Activated CD4-positive, alpha-beta T cell treated with anti-CD3 and anti-CD28 coated beads for 36 hours (primary cell): ENCODE results near the gene POSTN. TPM values are rescaled to one million over a fixed set of nuclear protein-coding genes. Genes with fewer than 3 reads are reported as not detected.
"Not testable (repeated sequence)": the region's sequence is repeated elsewhere in the genome, so short reads cannot be mapped to it uniquely, and the experiment has no call there.

Experiments used
- ATAC-seq: fragments of 200-7000 bp; cut with Tn5 transposase; one replicate; pipeline ENCODE4 v1.10.0; 2021; ENCODE audit warnings: mild to moderate bottlenecking, moderate library complexity
- CTCF ChIA-PET: fragments of 350-600 bp; sonication (Branson Sonifier 250); formaldehyde crosslinking; loops from one replicate; lab custom pipeline; 2021; ENCODE audit warnings: antibody characterized with exemption; lab: Charles Lee
- POLR2A ChIA-PET: fragments of 350-600 bp; sonication (Branson Sonifier 250); formaldehyde crosslinking; loops from one replicate; lab custom pipeline; 2021; ENCODE audit warnings: antibody characterized with exemption, inconsistent platforms; lab: Charles Lee
- DNase-seq: peaks from one replicate; pipeline ENCODE4 v3.0.0-alpha.2; 2020
- H3K27ac Mint-ChIP-seq: one replicate; pipeline ENCODE4 v1.8.0; 2021; ENCODE audit warnings: mixed read lengths
- H3K27me3 Mint-ChIP-seq: one replicate; pipeline ENCODE4 v1.8.0; 2021; ENCODE audit warnings: mixed read lengths
- H3K36me3 Mint-ChIP-seq: one replicate; pipeline ENCODE4 v1.8.0; 2021; ENCODE audit warnings: low read depth, mixed read lengths
- H3K4me1 Mint-ChIP-seq: one replicate; pipeline ENCODE4 v1.8.0; 2021; ENCODE audit warnings: mixed read lengths
- H3K4me3 Mint-ChIP-seq: one replicate; pipeline ENCODE4 v1.8.0; 2021; ENCODE audit warnings: mild to moderate bottlenecking, moderate library complexity, mixed read lengths
- H3K9me3 Mint-ChIP-seq: one replicate; pipeline ENCODE4 v1.8.0; 2021; ENCODE audit warnings: low read depth, mixed read lengths
- intact Hi-C, 2 experiments: fragments of 100-400 bp; cut with DNase I in 1 of 2; cut with micrococcal nuclease in 1 of 2; formaldehyde crosslinking; loops; one replicate each; pipeline versions ENCODE4 v1.14.2 to v1.15.1; 2022 to 2024; cut with DNase I, micrococcal nuclease
- total RNA-seq, 2 experiments: library from RNA; stranded (reverse); gene quantifications; one replicate each; pipeline ENCODE4 v1.2.3, GENCODE V29; 2021

The POSTN gene
- total RNA-seq, 2 experiments from 2014 or later, result not detected

GRCh38 chr13:37594550-37594949 is 4.0 kb downstream of the POSTN start:
- intact Hi-C loops, result no loop called here
- H3K27ac Mint-ChIP-seq, result no peak overlapping the region
- no peaks in the 10 kb centered on the region for H3K27me3 Mint-ChIP-seq
- POLR2A ChIA-PET, result no interaction called here
- H3K4me3 Mint-ChIP-seq, result no peak overlapping the region
- no peak for DNase-seq
- no peak for ATAC-seq
- no peaks in the 10 kb centered on the region for H3K4me1 Mint-ChIP-seq
- CTCF ChIA-PET, result interaction anchor here (0.6 kb wide), 1 partner anchor 43 kb away, joined by 3 read pairs; no protein-coding TSS in a partner anchor
- no peaks in the 10 kb centered on the region for H3K36me3 Mint-ChIP-seq
- no peaks in the 10 kb centered on the region for H3K9me3 Mint-ChIP-seq

GRCh38 chr13:37589381-37589780 is 9.2 kb downstream of the POSTN start:
- H3K27ac Mint-ChIP-seq, DNase-seq, H3K4me3 Mint-ChIP-seq, H3K27me3 Mint-ChIP-seq, ATAC-seq, CTCF ChIA-PET, H3K36me3 Mint-ChIP-seq, intact Hi-C loops, H3K4me1 Mint-ChIP-seq, H3K9me3 Mint-ChIP-seq, POLR2A ChIA-PET: not testable (repeated sequence)

- H3K36me3 Mint-ChIP-seq, result no peaks in the 10 kb centered on the region
- H3K9me3 Mint-ChIP-seq, result no peaks in the 10 kb centered on the region
- CTCF ChIA-PET, result no interaction called here
- H3K27me3 Mint-ChIP-seq, result no peaks in the 10 kb centered on the region
- no peaks in the 10 kb centered on the region for H3K4me1 Mint-ChIP-seq
- intact Hi-C loops, result no loop called here
- no peak overlapping the region for H3K4me3 Mint-ChIP-seq
- POLR2A ChIA-PET, result no interaction called here
- DNase-seq, result no peak
- ATAC-seq, result no peak
- H3K27ac Mint-ChIP-seq, result no peak overlapping the region
Observed at GRCh38 chr13:37587236-37587635, 11.3 kb downstream of the POSTN start.

- H3K4me3 Mint-ChIP-seq, result no peak overlapping the region
- no peaks in the 10 kb centered on the region for H3K9me3 Mint-ChIP-seq
- CTCF ChIA-PET, result no interaction called here
- no peaks in the 10 kb centered on the region for H3K27me3 Mint-ChIP-seq
- no peak overlapping the region for H3K27ac Mint-ChIP-seq
- DNase-seq (no peak), ATAC-seq (no peak)
- intact Hi-C loops, result no loop called here
- POLR2A ChIA-PET, result no interaction called here
- no peaks in the 10 kb centered on the region for H3K4me1 Mint-ChIP-seq
- no peaks in the 10 kb centered on the region for H3K36me3 Mint-ChIP-seq
Observed at GRCh38 chr13:37586164-37586563, 12.4 kb downstream of the POSTN start.

GRCh38 chr13:37585541-37585940 is 13.0 kb downstream of the POSTN start:
- Mint-ChIP-seq H3K27ac (no peak overlapping the region), H3K9me3 (no peaks in the 10 kb centered on the region), H3K4me1 (no peaks in the 10 kb centered on the region), H3K4me3 (no peak overlapping the region), H3K36me3 (no peaks in the 10 kb centered on the region), H3K27me3 (no peaks in the 10 kb centered on the region)
- ATAC-seq (no peak), DNase-seq (no peak)
- ChIA-PET POLR2A (no interaction called here), CTCF (no interaction called here)
- intact Hi-C loops, result no loop called here

- ChIA-PET POLR2A (no interaction called here), CTCF (no interaction called here)
- Mint-ChIP-seq H3K4me3 (no peak overlapping the region), H3K9me3 (no peaks in the 10 kb centered on the region), H3K36me3 (no peaks in the 10 kb centered on the region), H3K4me1 (no peaks in the 10 kb centered on the region), H3K27me3 (no peaks in the 10 kb centered on the region), H3K27ac (no peak overlapping the region)
- intact Hi-C loops, result no loop called here
- ATAC-seq (no peak), DNase-seq (no peak)
Observed at GRCh38 chr13:37576601-37577000, 22.0 kb downstream of the POSTN start.

GRCh38 chr13:37565425-37565824 is 33.1 kb downstream of the POSTN start:
- intact Hi-C loops, result no loop called here
- ChIA-PET POLR2A (no interaction called here), CTCF (no interaction called here)
- DNase-seq, result no peak
- no peak for ATAC-seq
- no peak overlapping the region for H3K27ac Mint-ChIP-seq
- no peak overlapping the region for H3K4me3 Mint-ChIP-seq
- H3K4me1 Mint-ChIP-seq, result no peaks in the 10 kb centered on the region
- H3K27me3 Mint-ChIP-seq, result no peaks in the 10 kb centered on the region
- no peaks in the 10 kb centered on the region for H3K36me3 Mint-ChIP-seq
- peaks cover 4% of the 10 kb centered on the region for H3K9me3 Mint-ChIP-seq

- no peaks in the 10 kb centered on the region for H3K27me3 Mint-ChIP-seq
- no peak overlapping the region for H3K27ac Mint-ChIP-seq
- POLR2A ChIA-PET, result no interaction called here
- H3K4me3 Mint-ChIP-seq, result no peak overlapping the region
- ATAC-seq (no peak), DNase-seq (no peak)
- H3K9me3 Mint-ChIP-seq, result peaks cover 18% of the 10 kb centered on the region
- CTCF ChIA-PET, result no interaction called here
- intact Hi-C loops, result no loop called here
- H3K4me1 Mint-ChIP-seq, result no peaks in the 10 kb centered on the region
- H3K36me3 Mint-ChIP-seq, result no peaks in the 10 kb centered on the region
Observed at GRCh38 chr13:37561031-37561430, 37.5 kb downstream of the POSTN start.

- CTCF ChIA-PET, result no interaction called here
- no peaks in the 10 kb centered on the region for H3K27me3 Mint-ChIP-seq
- no peaks in the 10 kb centered on the region for H3K36me3 Mint-ChIP-seq
- H3K27ac Mint-ChIP-seq, result no peak overlapping the region
- H3K4me1 Mint-ChIP-seq, result no peaks in the 10 kb centered on the region
- intact Hi-C loops, result no loop called here
- no peak for ATAC-seq
- POLR2A ChIA-PET, result no interaction called here
- H3K9me3 Mint-ChIP-seq, result peaks cover 18% of the 10 kb centered on the region
- H3K4me3 Mint-ChIP-seq, result no peak overlapping the region
- DNase-seq, result no peak
Observed at GRCh38 chr13:37560526-37560925, 38.0 kb downstream of the POSTN start.

- peaks cover 24% of the 10 kb centered on the region for H3K9me3 Mint-ChIP-seq
- H3K27ac Mint-ChIP-seq, ATAC-seq, H3K4me3 Mint-ChIP-seq, H3K4me1 Mint-ChIP-seq, DNase-seq, POLR2A ChIA-PET, intact Hi-C loops, H3K36me3 Mint-ChIP-seq, H3K27me3 Mint-ChIP-seq, CTCF ChIA-PET: not testable (repeated sequence)
Observed at GRCh38 chr13:37558766-37559165, 39.8 kb downstream of the POSTN start.

GRCh38 chr13:37546087-37546486 is 52.5 kb downstream of the POSTN start:
- Mint-ChIP-seq H3K36me3 (no peaks in the 10 kb centered on the region), H3K27ac (no peak overlapping the region), H3K4me3 (no peak overlapping the region), H3K27me3 (no peaks in the 10 kb centered on the region), H3K4me1 (no peaks in the 10 kb centered on the region), H3K9me3 (peaks cover 2% of the 10 kb centered on the region)
- ChIA-PET CTCF (no interaction called here), POLR2A (no interaction called here)
- intact Hi-C loops, result no loop called here
- no peak for ATAC-seq
- DNase-seq, result no peak

GRCh38 chr13:37544995-37545394 is 53.6 kb downstream of the POSTN start:
- Mint-ChIP-seq H3K9me3 (peaks cover 4% of the 10 kb centered on the region), H3K27me3 (no peaks in the 10 kb centered on the region), H3K4me1 (no peaks in the 10 kb centered on the region), H3K27ac (no peak overlapping the region), H3K36me3 (no peaks in the 10 kb centered on the region), H3K4me3 (no peak overlapping the region)
- ChIA-PET POLR2A (no interaction called here), CTCF (no interaction called here)
- intact Hi-C loops, result no loop called here
- no peak for ATAC-seq
- no peak for DNase-seq
